Urinary bladder (tissue), 4 donors: ENCODE measurements around the gene KLHL33. TPM values are rescaled to one million over a fixed set of nuclear protein-coding genes. Genes with fewer than 3 reads are reported as not detected.

Experiments
- DNase-seq: peaks from one replicate; pipeline ENCODE4 v3.0.0-alpha.2; 2015; ENCODE audit errors: extremely low spot score
- H3K27ac ChIP-seq: one replicate; pipeline ENCODE4 v1.5.1; 2013; ENCODE audit warnings: low read depth, mild to moderate bottlenecking, moderate library complexity
- H3K36me3 ChIP-seq: one replicate; pipeline ENCODE4 v1.6.1; 2013; ENCODE audit warnings: mild to moderate bottlenecking, moderate library complexity; ENCODE audit not compliant: insufficient read depth
- H3K4me1 ChIP-seq: one replicate; pipeline ENCODE4 v1.6.1; 2013; ENCODE audit warnings: mild to moderate bottlenecking, moderate library complexity; ENCODE audit not compliant: insufficient read depth
- H3K4me3 ChIP-seq: one replicate; pipeline ENCODE4 v1.5.1; 2013; ENCODE audit warnings: low read depth, low read length
- WGBS: extraction: QIAGEN DNeasy Blood & Tissue Kit; methylation state at CpG from one replicate; pipeline ENCODE4 v1.1.7; 2013; 5-methylcytosine and 5-hydroxymethylcytosine counted together
- polyA plus RNA-seq: library from polyadenylated mRNA; stranded (reverse); fragments of 200-250 nt; gene quantifications from one replicate; pipeline ENCODE4 v1.2.3, GENCODE V29; 2013
- total RNA-seq: library from RNA; depleted of rRNA; stranded (reverse); fragments of >200 nt; gene quantifications from one replicate; pipeline ENCODE4 v1.2.3, GENCODE V29; 2014
- donor health status: healthy with polysubstance abuse.
- donor health status: healthy.

The KLHL33 gene
- total and polyA plus RNA-seq, 2 donors: 0.42 to 0.69 TPM

GRCh38 chr14:20436363-20436755 is 393 bp upstream of the KLHL33 start:
- Histone ChIP-seq H3K36me3 (no peaks in the 10 kb centered on the region), H3K27ac (no peak overlapping the region), H3K4me3 (no peak overlapping the region), H3K4me1 (no peaks in the 10 kb centered on the region)
- 93% methylated on average over 4 of the region's 4 CpGs for WGBS
- DNase-seq: no peak

GRCh38 chr14:20434701-20435581 is 1.0 kb downstream of the KLHL33 start:
- H3K4me1 ChIP-seq: no peaks in the 10 kb centered on the region
- no peaks in the 10 kb centered on the region for H3K36me3 ChIP-seq
- DNase-seq: no peak
- H3K4me3 ChIP-seq: peak overlapping the region; percentile 4
- H3K27ac ChIP-seq: peak overlapping the region; percentile 3
- 23% methylated on average over 44 of the region's 44 CpGs for WGBS

GRCh38 chr14:20429801-20430669 is 5.9 kb downstream of the KLHL33 start:
- no peaks in the 10 kb centered on the region for H3K4me1 ChIP-seq
- DNase-seq: no peak
- 82% methylated on average over 30 of the region's 30 CpGs for WGBS
- no peak overlapping the region for H3K4me3 ChIP-seq
- H3K36me3 ChIP-seq: no peaks in the 10 kb centered on the region
- H3K27ac ChIP-seq: no peak overlapping the region

GRCh38 chr14:20428802-20429201 is 7.2 kb downstream of the KLHL33 start:
- no peaks in the 10 kb centered on the region for H3K4me1 ChIP-seq
- 47% methylated on average over 5 of the region's 5 CpGs for whole genome bisulfite sequencing
- no peak overlapping the region for H3K4me3 ChIP-seq
- no peaks in the 10 kb centered on the region for H3K36me3 ChIP-seq
- H3K27ac ChIP-seq: no peak overlapping the region
- no peak for DNase-seq

GRCh38 chr14:20428010-20428365 is 8.0 kb downstream of the KLHL33 start:
- Histone ChIP-seq H3K27ac (no peak overlapping the region), H3K36me3 (no peaks in the 10 kb centered on the region), H3K4me3 (no peak overlapping the region), H3K4me1 (no peaks in the 10 kb centered on the region)
- WGBS: 73% methylated on average over 5 of the region's 5 CpGs
- no peak for DNase-seq

- WGBS: 72% methylated on average over 5 of the region's 5 CpGs
These were observed 8.5 kb downstream of the KLHL33 start for GRCh38 chr14:20427231-20428009.

GRCh38 chr14:20424851-20425250 is 11.1 kb downstream of the KLHL33 start:
- no peak for DNase-seq
- Histone ChIP-seq H3K4me1 (no peaks in the 10 kb centered on the region), H3K36me3 (no peaks in the 10 kb centered on the region), H3K4me3 (no peak overlapping the region), H3K27ac (no peak overlapping the region)
- WGBS: 44% methylated on average over 2 of the region's 2 CpGs

More at GRCh38 chr14:20427231-20428009, 8.5 kb downstream of the KLHL33 start:
- Histone ChIP-seq H3K4me1 (no peaks in the 10 kb centered on the region), H3K27ac (no peak overlapping the region), H3K4me3 (no peak overlapping the region), H3K36me3 (no peaks in the 10 kb centered on the region)
- no peak for DNase-seq

- no peak for DNase-seq
- no peaks in the 10 kb centered on the region for H3K4me1 ChIP-seq
- WGBS: 48% methylated on average over 2 of the region's 2 CpGs
- H3K27ac ChIP-seq: no peak overlapping the region
- H3K4me3 ChIP-seq: no peak overlapping the region
- no peaks in the 10 kb centered on the region for H3K36me3 ChIP-seq
These were observed 13.1 kb downstream of the KLHL33 start for GRCh38 chr14:20422886-20423285.

GRCh38 chr14:20421267-20421666 is 14.7 kb downstream of the KLHL33 start:
- no peak overlapping the region for H3K4me3 ChIP-seq
- whole genome bisulfite sequencing: 31% methylated on average over 2 of the region's 2 CpGs
- DNase-seq: no peak
- H3K27ac ChIP-seq: no peak overlapping the region
- H3K36me3 ChIP-seq: no peaks in the 10 kb centered on the region
- no peaks in the 10 kb centered on the region for H3K4me1 ChIP-seq

GRCh38 chr14:20419419-20419818 is 16.5 kb downstream of the KLHL33 start:
- no peaks in the 10 kb centered on the region for H3K4me1 ChIP-seq
- no peak for DNase-seq
- no peak overlapping the region for H3K4me3 ChIP-seq
- 69% methylated on average over 1 of the region's 1 CpG for WGBS
- no peak overlapping the region for H3K27ac ChIP-seq
- H3K36me3 ChIP-seq: no peaks in the 10 kb centered on the region

- Histone ChIP-seq H3K36me3 (no peaks in the 10 kb centered on the region), H3K27ac (no peak overlapping the region), H3K4me3 (no peak overlapping the region), H3K4me1 (no peaks in the 10 kb centered on the region)
- 92% methylated on average over 2 of the region's 2 CpGs for WGBS
- DNase-seq: no peak
These were observed 17.5 kb downstream of the KLHL33 start for GRCh38 chr14:20418501-20418909.

- Histone ChIP-seq H3K4me1 (no peaks in the 10 kb centered on the region), H3K36me3 (no peaks in the 10 kb centered on the region), H3K4me3 (no peak overlapping the region), H3K27ac (no peak overlapping the region)
- no peak for DNase-seq
- WGBS: 69% methylated on average over 7 of the region's 7 CpGs
These were observed 18.4 kb downstream of the KLHL33 start for GRCh38 chr14:20417250-20418186.
